HepG2 (cell line): Measurements from ENCODE around the gene FKBP5. TPM values are rescaled to one million over a fixed set of nuclear protein-coding genes. Genes with fewer than 3 reads are reported as not detected.
A peak's percentile ranks its signal among the peaks of the same experiment; 100 is the strongest.

Experiments
- FOXJ3 ChIP-seq: sonication (generic); formaldehyde crosslinking; IDR thresholded peaks from 2 replicates; pipeline ENCODE4 v1.4.0; 2020; ENCODE audit warnings: missing genetic modification reagents, mild to moderate bottlenecking, borderline replicate concordance
- FOXK2 ChIP-seq: fragments of 450-650 bp; IDR thresholded peaks from 2 replicates; pipeline ENCODE4 v1.6.1; 2016
- GFI1 ChIP-seq: sonication (generic); formaldehyde crosslinking; IDR thresholded peaks from 2 replicates; pipeline ENCODE4 v1.5.0; 2020; ENCODE audit warnings: missing genetic modification reagents, mild to moderate bottlenecking, borderline replicate concordance
- HNRNPH1 ChIP-seq: fragments of 200-400 bp; formaldehyde crosslinking; optimal IDR thresholded peaks from 2 replicates; pipeline ENCODE3; 2017; ENCODE audit warnings: mild to moderate bottlenecking, low read depth, low read length
- IKZF4 ChIP-seq: sonication (generic); formaldehyde crosslinking; IDR thresholded peaks from 2 replicates; pipeline ENCODE4 v1.5.1; 2020; ENCODE audit warnings: borderline replicate concordance, mild to moderate bottlenecking, low read depth, missing genetic modification reagents; ENCODE audit errors: not compliant biosample characterization
- NFIC ChIP-seq: IDR thresholded peaks from 2 replicates; pipeline ENCODE4 v1.6.1; 2012; ENCODE audit warnings: mild to moderate bottlenecking, low read length, inconsistent platforms
- RBFOX2 ChIP-seq: fragments of 200-400 bp; formaldehyde crosslinking; IDR thresholded peaks from 2 replicates; pipeline ENCODE4 v1.6.1; 2017; ENCODE audit warnings: low read depth, mild to moderate bottlenecking, low read length
- REL ChIP-seq: sonication (generic); formaldehyde crosslinking; conservative IDR thresholded peaks from 2 replicates; pipeline ENCODE4 v1.8.0; 2022; ENCODE audit warnings: mild to moderate bottlenecking, missing genetic modification reagents, moderate library complexity
- SRSF4 ChIP-seq: fragments of 200-400 bp; formaldehyde crosslinking; IDR thresholded peaks from one replicate; pipeline ENCODE4 v1.6.1; 2018; ENCODE audit warnings: mild to moderate bottlenecking, low read depth, low read length, moderate library complexity; ENCODE audit not compliant: poor library complexity, severe bottlenecking
- ZKSCAN5 ChIP-seq: sonication (generic); formaldehyde crosslinking; IDR thresholded peaks from 2 replicates; pipeline ENCODE4 v1.5.1; 2020; ENCODE audit warnings: mild to moderate bottlenecking, missing genetic modification reagents
- ZNF451 ChIP-seq: sonication (generic); formaldehyde crosslinking; IDR thresholded peaks from 2 replicates; pipeline ENCODE4 v1.5.0; 2020; ENCODE audit warnings: mild to moderate bottlenecking, missing genetic modification reagents
- ZNF644 ChIP-seq: IDR thresholded peaks from 2 replicates; pipeline ENCODE4 v1.6.1; 2016; ENCODE audit warnings: low read depth
- ZNF777 ChIP-seq: sonication (generic); formaldehyde crosslinking; IDR thresholded peaks from 2 replicates; pipeline ENCODE4 v1.4.0; 2020; ENCODE audit warnings: missing genetic modification reagents
- ZNF841 ChIP-seq: sonication (generic); formaldehyde crosslinking; IDR thresholded peaks from 2 replicates; pipeline ENCODE4 v1.8.1; 2023; ENCODE audit warnings: missing genetic modification reagents, borderline replicate concordance
- polyA plus RNA-seq, 8 experiments: library from polyadenylated mRNA; depleted of rRNA in 3 of 8; stranded (reverse) in 7 of 8; unstranded in 1 of 8; fragments of >200 nt; fragmentation: Illumina TruSeq in 4 of 8; extraction: Trizol in 4 of 8; gene quantifications; 2 replicates each; pipeline versions ENCODE4 v1.2.1 to v1.2.3, GENCODE V29; 2011 to 2016; ENCODE audit warnings: low read depth in 4 of 8, missing spikeins in 1 of 8, mixed read lengths in 1 of 8; ENCODE audit not compliant: insufficient read depth in 1 of 8
- total RNA-seq, 5 experiments: library from RNA; depleted of rRNA; stranded (reverse); fragments of >200 nt; fragmentation: Illumina TruSeq; extraction: Trizol; gene quantifications; 2 replicates each; pipeline ENCODE4 v1.2.3, GENCODE V29; 2016; ENCODE audit warnings: low read depth in 1 of 5
- TF ChIP-seq, protein P1 (sequence below): sonication (generic); formaldehyde crosslinking; IDR thresholded peaks from 2 replicates; pipeline ENCODE4 v1.4.0; 2020; ENCODE audit warnings: missing genetic modification reagents
- TF ChIP-seq, protein P2 (sequence below): sonication (generic); formaldehyde crosslinking; IDR thresholded peaks from 2 replicates; pipeline ENCODE4 v1.4.0; 2020; ENCODE audit warnings: missing genetic modification reagents, mild to moderate bottlenecking, borderline replicate concordance
- TF ChIP-seq, protein P3 (sequence below), 2 experiments: sonication (generic) in 1 of 2; formaldehyde crosslinking in 1 of 2; IDR thresholded peaks; 2 replicates each; pipeline versions ENCODE4 v1.5.1 to v1.6.1; 2011 to 2020; ENCODE audit warnings: borderline replicate concordance in 1 of 2, low read depth in 1 of 2, low read length in 1 of 2, mild to moderate bottlenecking in 1 of 2, missing genetic modification reagents in 1 of 2, moderate library complexity in 1 of 2
- TF ChIP-seq, protein P4 (sequence below): sonication (generic); formaldehyde crosslinking; IDR thresholded peaks from 2 replicates; pipeline ENCODE4 v1.5.0; 2020; ENCODE audit warnings: mild to moderate bottlenecking, missing genetic modification reagents, moderate library complexity
- TF ChIP-seq, protein P5 (sequence below): sonication (generic); formaldehyde crosslinking; IDR thresholded peaks from 2 replicates; pipeline ENCODE4 v1.5.1; 2020; ENCODE audit warnings: mild to moderate bottlenecking, missing genetic modification reagents

The FKBP5 gene
- total and polyA plus RNA-seq, 2 of the 13 experiments (the other 11 are each of a cell fraction or from before 2014, with no cell fraction given), result 8.0 to 17.4 TPM

DNA sequence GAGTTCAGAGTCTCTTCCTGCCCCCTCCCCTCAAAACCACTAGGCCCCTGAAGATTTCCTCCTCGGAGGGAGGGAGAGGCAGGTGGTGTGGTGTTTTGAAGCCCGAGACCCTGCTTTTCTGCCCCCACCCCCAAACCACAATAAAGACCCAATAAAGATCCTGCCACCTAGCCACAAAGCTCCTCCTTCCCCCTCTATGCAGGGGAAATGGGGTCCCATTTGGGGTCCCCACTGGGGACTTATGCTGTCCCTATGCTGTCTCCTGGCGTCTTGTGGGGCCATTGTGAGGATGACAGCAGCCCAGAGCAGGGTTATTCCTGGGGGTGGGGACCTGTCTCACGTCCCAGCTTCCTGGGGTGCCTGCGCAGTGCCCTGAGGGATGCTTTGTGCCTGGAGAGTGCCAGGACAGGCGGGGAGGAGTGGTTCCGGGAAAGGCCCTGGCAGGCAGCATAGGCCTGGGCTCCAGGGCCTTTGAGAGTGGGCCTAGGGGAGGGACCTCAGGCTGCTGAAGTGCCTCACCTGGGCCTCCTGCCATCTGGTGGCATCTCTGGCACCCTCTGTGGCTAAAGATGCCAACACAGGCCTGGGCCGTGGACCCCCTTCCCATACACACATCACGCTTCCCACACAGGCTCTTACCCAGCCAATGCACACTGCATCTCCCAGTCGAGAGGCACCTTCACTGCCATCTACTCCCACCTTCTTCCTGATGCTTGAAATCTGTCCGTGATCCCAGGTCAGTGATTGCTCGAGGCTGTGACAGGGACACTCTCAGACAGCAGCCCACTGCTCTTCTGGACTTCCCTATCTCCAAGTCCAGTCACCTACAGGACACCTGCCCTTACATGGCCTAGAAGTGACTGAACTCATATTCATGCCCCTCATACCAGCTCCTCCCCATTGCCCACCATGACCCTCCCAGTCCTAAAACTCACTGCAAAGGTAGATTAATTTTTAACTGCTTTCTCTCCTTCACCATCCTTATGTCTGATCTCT lies 40.3 kb upstream of the FKBP5 start (continued):
- TF ChIP-seq, protein P1, sequence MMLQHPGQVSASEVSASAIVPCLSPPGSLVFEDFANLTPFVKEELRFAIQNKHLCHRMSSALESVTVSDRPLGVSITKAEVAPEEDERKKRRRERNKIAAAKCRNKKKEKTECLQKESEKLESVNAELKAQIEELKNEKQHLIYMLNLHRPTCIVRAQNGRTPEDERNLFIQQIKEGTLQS, result no peak
- TF ChIP-seq FOXJ3, result no peak
- TF ChIP-seq, protein P2, sequence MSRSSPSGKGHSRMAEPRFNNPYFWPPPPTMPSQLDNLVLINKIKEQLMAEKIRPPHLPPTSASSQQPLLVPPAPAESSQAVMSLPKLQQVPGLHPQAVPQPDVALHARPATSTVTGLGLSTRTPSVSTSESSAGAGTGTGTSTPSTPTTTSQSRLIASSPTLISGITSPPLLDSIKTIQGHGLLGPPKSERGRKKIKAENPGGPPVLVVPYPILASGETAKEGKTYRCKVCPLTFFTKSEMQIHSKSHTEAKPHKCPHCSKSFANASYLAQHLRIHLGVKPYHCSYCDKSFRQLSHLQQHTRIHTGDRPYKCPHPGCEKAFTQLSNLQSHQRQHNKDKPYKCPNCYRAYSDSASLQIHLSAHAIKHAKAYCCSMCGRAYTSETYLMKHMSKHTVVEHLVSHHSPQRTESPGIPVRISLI (CRISPR knock-in tag), result no peak
- no peak; the same call in 1 of the 2 replicates for TF ChIP-seq REL (CRISPR knock-in tag)
- TF ChIP-seq ZNF777 (CRISPR knock-in tag), result no peak
- TF ChIP-seq, protein P3, sequence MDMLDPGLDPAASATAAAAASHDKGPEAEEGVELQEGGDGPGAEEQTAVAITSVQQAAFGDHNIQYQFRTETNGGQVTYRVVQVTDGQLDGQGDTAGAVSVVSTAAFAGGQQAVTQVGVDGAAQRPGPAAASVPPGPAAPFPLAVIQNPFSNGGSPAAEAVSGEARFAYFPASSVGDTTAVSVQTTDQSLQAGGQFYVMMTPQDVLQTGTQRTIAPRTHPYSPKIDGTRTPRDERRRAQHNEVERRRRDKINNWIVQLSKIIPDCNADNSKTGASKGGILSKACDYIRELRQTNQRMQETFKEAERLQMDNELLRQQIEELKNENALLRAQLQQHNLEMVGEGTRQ (IDR thresholded peaks at IDR 0.05; ENCODE audit: low read depth, low read length), result no peak
- TF ChIP-seq, protein P3 (CRISPR knock-in tag; IDR thresholded peaks at IDR 0.05; ENCODE audit: borderline replicate concordance), result no peak
- TF ChIP-seq IKZF4 (CRISPR knock-in tag), result no peak
- TF ChIP-seq HNRNPH1, result no peak
- TF ChIP-seq GFI1 (CRISPR knock-in tag), result no peak
- TF ChIP-seq ZNF451 (CRISPR knock-in tag), result no peak
- TF ChIP-seq SRSF4, result no peak
- TF ChIP-seq NFIC, result no peak
- no peak for TF ChIP-seq ZNF644 (CRISPR knock-in tag)
- no peak for TF ChIP-seq ZKSCAN5 (CRISPR knock-in tag)
- TF ChIP-seq, protein P4, sequence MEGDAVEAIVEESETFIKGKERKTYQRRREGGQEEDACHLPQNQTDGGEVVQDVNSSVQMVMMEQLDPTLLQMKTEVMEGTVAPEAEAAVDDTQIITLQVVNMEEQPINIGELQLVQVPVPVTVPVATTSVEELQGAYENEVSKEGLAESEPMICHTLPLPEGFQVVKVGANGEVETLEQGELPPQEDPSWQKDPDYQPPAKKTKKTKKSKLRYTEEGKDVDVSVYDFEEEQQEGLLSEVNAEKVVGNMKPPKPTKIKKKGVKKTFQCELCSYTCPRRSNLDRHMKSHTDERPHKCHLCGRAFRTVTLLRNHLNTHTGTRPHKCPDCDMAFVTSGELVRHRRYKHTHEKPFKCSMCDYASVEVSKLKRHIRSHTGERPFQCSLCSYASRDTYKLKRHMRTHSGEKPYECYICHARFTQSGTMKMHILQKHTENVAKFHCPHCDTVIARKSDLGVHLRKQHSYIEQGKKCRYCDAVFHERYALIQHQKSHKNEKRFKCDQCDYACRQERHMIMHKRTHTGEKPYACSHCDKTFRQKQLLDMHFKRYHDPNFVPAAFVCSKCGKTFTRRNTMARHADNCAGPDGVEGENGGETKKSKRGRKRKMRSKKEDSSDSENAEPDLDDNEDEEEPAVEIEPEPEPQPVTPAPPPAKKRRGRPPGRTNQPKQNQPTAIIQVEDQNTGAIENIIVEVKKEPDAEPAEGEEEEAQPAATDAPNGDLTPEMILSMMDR, result peak; percentile 44
- no peak for TF ChIP-seq ZNF841 (CRISPR knock-in tag)
- TF ChIP-seq, protein P5, sequence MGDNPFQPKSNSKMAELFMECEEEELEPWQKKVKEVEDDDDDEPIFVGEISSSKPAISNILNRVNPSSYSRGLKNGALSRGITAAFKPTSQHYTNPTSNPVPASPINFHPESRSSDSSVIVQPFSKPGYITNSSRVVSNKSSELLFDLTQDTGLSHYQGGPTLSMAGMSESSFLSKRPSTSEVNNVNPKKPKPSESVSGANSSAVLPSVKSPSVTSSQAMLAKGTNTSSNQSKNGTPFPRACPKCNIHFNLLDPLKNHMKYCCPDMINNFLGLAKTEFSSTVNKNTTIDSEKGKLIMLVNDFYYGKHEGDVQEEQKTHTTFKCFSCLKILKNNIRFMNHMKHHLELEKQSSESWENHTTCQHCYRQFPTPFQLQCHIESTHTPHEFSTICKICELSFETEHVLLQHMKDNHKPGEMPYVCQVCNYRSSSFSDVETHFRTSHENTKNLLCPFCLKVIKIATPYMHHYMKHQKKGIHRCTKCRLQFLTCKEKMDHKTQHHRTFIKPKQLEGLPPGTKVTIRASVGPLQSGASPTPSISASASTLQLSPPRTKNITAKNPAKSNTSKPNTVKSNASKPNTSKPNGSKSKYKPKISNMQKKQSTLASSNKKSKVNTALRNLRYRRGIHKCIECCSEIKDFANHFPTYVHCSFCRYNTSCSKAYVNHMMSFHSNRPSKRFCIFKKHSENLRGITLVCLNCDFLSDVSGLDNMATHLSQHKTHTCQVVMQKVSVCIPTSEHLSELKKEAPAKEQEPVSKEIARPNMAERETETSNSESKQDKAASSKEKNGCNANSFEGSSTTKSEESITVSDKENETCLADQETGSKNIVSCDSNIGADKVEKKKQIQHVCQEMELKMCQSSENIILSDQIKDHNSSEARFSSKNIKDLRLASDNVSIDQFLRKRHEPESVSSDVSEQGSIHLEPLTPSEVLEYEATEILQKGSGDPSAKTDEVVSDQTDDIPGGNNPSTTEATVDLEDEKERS, result no peak
- TF ChIP-seq RBFOX2, result no peak
- TF ChIP-seq FOXK2, result no peak
